GM12864 (cell line): ENCODE measurements around the gene METTL9.

ENCODE experiments used
- DNase-seq: peaks from one replicate; pipeline ENCODE4 v3.0.0-alpha.2; 2011; ENCODE audit warnings: low read depth
- H3K4me3 ChIP-seq: 2 replicates; pipeline ENCODE4 v1.5.1; 2011; ENCODE audit warnings: mild to moderate bottlenecking, low read depth, low read length, control low read depth
- CTCF ChIP-seq: IDR thresholded peaks from 2 replicates; pipeline ENCODE4 v1.5.1; 2011; ENCODE audit warnings: low read depth, mild to moderate bottlenecking, moderate library complexity, low read length, control low read depth, inconsistent platforms; ENCODE audit errors: missing control alignments

Gene METTL9

GRCh38 chr16:21619765-21620425 is 20.5 kb downstream of the METTL9 start:
- no peak for TF ChIP-seq CTCF
- no peak for DNase-seq
- H3K4me3 ChIP-seq: no peak overlapping the region

- no peak overlapping the region for H3K4me3 ChIP-seq
- no peak for DNase-seq
- TF ChIP-seq CTCF: no peak
These were observed 21.2 kb downstream of the METTL9 start for GRCh38 chr16:21620592-21620991.

- no peak overlapping the region for H3K4me3 ChIP-seq
- no peak for DNase-seq
- no peak for TF ChIP-seq CTCF
These were observed 23.2 kb downstream of the METTL9 start for GRCh38 chr16:21622545-21622944.

GRCh38 chr16:21625026-21625425 is 25.6 kb downstream of the METTL9 start:
- H3K4me3 ChIP-seq: no peak overlapping the region
- no peak for TF ChIP-seq CTCF
- DNase-seq: no peak

GRCh38 chr16:21626659-21627277 is 27.4 kb downstream of the METTL9 start:
- no peak for DNase-seq
- TF ChIP-seq CTCF: no peak
- no peak overlapping the region for H3K4me3 ChIP-seq

GRCh38 chr16:21628121-21628726 is 28.8 kb downstream of the METTL9 start:
- TF ChIP-seq CTCF: no peak
- no peak overlapping the region for H3K4me3 ChIP-seq
- DNase-seq: no peak
